DND-41 (cell line): ENCODE measurements around the gene SMURF2.

Source experiments
- CTCF ChIP-seq: IDR thresholded peaks from 2 replicates; pipeline ENCODE4 v1.5.1; 2012; ENCODE audit warnings: borderline replicate concordance, low read length, moderate library complexity, mild to moderate bottlenecking; ENCODE audit not compliant: poor library complexity, severe bottlenecking; ENCODE audit errors: extremely low read depth
- EZH2 ChIP-seq: IDR thresholded peaks from 3 replicates; pipeline ENCODE4 v1.6.1; 2012; ENCODE audit warnings: borderline replicate concordance, low read depth, mild to moderate bottlenecking, moderate library complexity, low read length, inconsistent platforms; ENCODE audit not compliant: severe bottlenecking

GRCh38 chr17:64591944-64592343, 70.2 kb downstream of the SMURF2 start:
- TF ChIP-seq CTCF (no peak), EZH2 (no peak)
